A549 (cell line): Measurements from ENCODE around the gene MAGED2. TPM values are rescaled to one million over a fixed set of nuclear protein-coding genes. Genes with fewer than 3 reads are reported as not detected.
"Not testable (repeated sequence)": the region's sequence is repeated elsewhere in the genome, so short reads cannot be mapped to it uniquely, and the experiment has no call there.

ENCODE experiments used
- ATAC-seq, 2 experiments: fragments of 200-7000 bp in 1 of 2; fragments of >200 bp in 1 of 2; cut with Nextera tagmentation in 1 of 2; cut with Tn5 transposase in 1 of 2; 3 replicates each; pipeline versions ENCODE4 v1.8.0 to v1.9.1; 2018 to 2020; ENCODE audit warnings: mild to moderate bottlenecking in 1 of 2, moderate library complexity in 1 of 2
- CTCF ChIA-PET: fragments of 300-600 bp; sonication (Branson Sonifier 250); formaldehyde crosslinking; extraction: SDS; loops from one replicate; lab custom pipeline; 2021; ENCODE audit warnings: antibody characterized with exemption, inconsistent platforms; lab: Yijun Ruan, JAX
- POLR2A ChIA-PET: fragments of 350-600 bp; formaldehyde crosslinking; extraction: SDS; loops from one replicate; lab custom pipeline; 2021; ENCODE audit warnings: antibody characterized with exemption, inconsistent platforms; lab: Yijun Ruan, JAX
- DNase-seq, 2 experiments: peaks; one replicate each; pipeline versions ENCODE4 v3.0.0 to v3.0.0-alpha.2; 2011 to 2016; ENCODE audit warnings: low read depth in 1 of 2, low spot score in 1 of 2
- FAIRE-seq: peaks from 2 replicates; lab custom pipeline; 2011; peaks lifted over from hg19 to GRCh38; lab: Jason Lieb, UNC
- H3K27ac ChIP-seq, 2 experiments: fragments of >200 bp; sonication (Bioruptor Twin); formaldehyde crosslinking; 3 replicates each; pipeline ENCODE4 v1.5.1; 2016 to 2017
- H3K4me1 ChIP-seq: fragments of >200 bp; sonication (Bioruptor Twin); formaldehyde crosslinking; 3 replicates; pipeline ENCODE4 v1.6.1; 2016
- H3K4me2 ChIP-seq: fragments of >200 bp; sonication (Bioruptor Twin); formaldehyde crosslinking; 3 replicates; pipeline ENCODE4 v1.6.1; 2016
- H3K4me3 ChIP-seq: fragments of >200 bp; sonication (Bioruptor Twin); formaldehyde crosslinking; 3 replicates; pipeline ENCODE4 v1.5.1; 2016
- H3K9me3 ChIP-seq: fragments of >200 bp; sonication (Bioruptor Twin); formaldehyde crosslinking; 3 replicates; pipeline ENCODE4 v1.6.1; 2016
- CBX8 ChIP-seq: fragments of 200-600 bp; sonication (generic); IDR thresholded peaks from 2 replicates; pipeline ENCODE4 v1.6.1; 2016
- E2F6 ChIP-seq: IDR thresholded peaks from 2 replicates; pipeline ENCODE4 v1.6.1; 2012; ENCODE audit warnings: low read depth, borderline replicate concordance
- ELK1 ChIP-seq: fragments of 150-350 bp; IDR thresholded peaks from 2 replicates; pipeline ENCODE4 v1.6.1; 2014; ENCODE audit warnings: low read depth, mild to moderate bottlenecking, low read length
- ESRRA ChIP-seq: fragments of 150-350 bp; IDR thresholded peaks from 2 replicates; pipeline ENCODE4 v1.6.1; 2014; ENCODE audit warnings: mild to moderate bottlenecking, low read length, borderline replicate concordance
- FOSB ChIP-seq: fragments of 250-450 bp; sonication (Bioruptor Pico); IDR thresholded peaks from 2 replicates; pipeline ENCODE4 v1.5.0; 2020; ENCODE audit warnings: mild to moderate bottlenecking, moderate library complexity
- MYC ChIP-seq: IDR thresholded peaks from 2 replicates; pipeline ENCODE4 v1.6.1; 2012; ENCODE audit warnings: mild to moderate bottlenecking, inconsistent platforms, low read length, improper control_type of control experiment, borderline replicate concordance
- NPAS2 ChIP-seq: fragments of 250-450 bp; sonication (Bioruptor Pico); IDR thresholded peaks from 2 replicates; pipeline ENCODE4 v1.8.0; 2022; ENCODE audit warnings: mild to moderate bottlenecking, moderate library complexity, borderline replicate concordance
- RAD21 ChIP-seq, 2 experiments: fragments of >200 bp in 1 of 2; sonication (Bioruptor Twin) in 1 of 2; formaldehyde crosslinking in 1 of 2; IDR thresholded peaks in 1 of 2; conservative IDR thresholded peaks in 1 of 2; 2 replicates in 1 of 2; 3 replicates in 1 of 2; pipeline ENCODE4 v1.6.1; 2012 to 2018; ENCODE audit warnings: inconsistent platforms in 1 of 2
- RCOR1 ChIP-seq: fragments of 150-350 bp; IDR thresholded peaks from 2 replicates; pipeline ENCODE4 v1.6.1; 2014; ENCODE audit warnings: antibody characterized with exemption, low read length, low read depth
- RNF2 ChIP-seq: fragments of 200-600 bp; sonication (generic); IDR thresholded peaks from 2 replicates; pipeline ENCODE4 v1.6.1; 2016; ENCODE audit warnings: low read depth, mild to moderate bottlenecking, antibody characterized with exemption, moderate library complexity, borderline replicate concordance
- SREBF2 ChIP-seq: fragments of 450-650 bp; IDR thresholded peaks from 2 replicates; pipeline ENCODE4 v1.6.1; 2014; ENCODE audit warnings: mild to moderate bottlenecking, moderate library complexity
- USF2 ChIP-seq: fragments of 450-650 bp; IDR thresholded peaks from 2 replicates; pipeline ENCODE4 v1.6.1; 2014; ENCODE audit warnings: antibody characterized with exemption
- ZC3H11A ChIP-seq: fragments of 450-650 bp; IDR thresholded peaks from 2 replicates; pipeline ENCODE4 v1.6.1; 2014; ENCODE audit warnings: antibody characterized with exemption, mild to moderate bottlenecking
- ZFP36 ChIP-seq: fragments of 450-650 bp; IDR thresholded peaks from 2 replicates; pipeline ENCODE4 v1.6.1; 2014; ENCODE audit warnings: borderline replicate concordance; ENCODE audit not compliant: partially characterized antibody
- ZSCAN20 ChIP-seq: fragments of 250-450 bp; sonication (Bioruptor Pico); IDR thresholded peaks from 2 replicates; pipeline ENCODE4 v1.8.0; 2022; ENCODE audit warnings: mild to moderate bottlenecking, moderate library complexity
- WGBS: methylation state at CpG from one replicate; pipeline ENCODE4 v1.1.6; 2017; ENCODE audit errors: missing lambda C conversion rate; 5-methylcytosine and 5-hydroxymethylcytosine counted together
- polyA plus RNA-seq, 4 experiments: library from polyadenylated mRNA; depleted of rRNA in 3 of 4; stranded (reverse); fragments of >200 nt; fragmentation: RNase III in 1 of 4; extraction: RNeasy Plus Mini Kit Qiagen cat#74134 plus additional on column Dnase treatment in 1 of 4; gene quantifications; 2 replicates in 3 of 4; 3 replicates in 1 of 4; pipeline ENCODE4 v1.2.3, GENCODE V29; 2011 to 2017
- small RNA-seq, 6 experiments: library from RNA; depleted of rRNA; stranded (forward); fragments of <200 nt; gene quantifications; one replicate each; pipeline ENCODE3, GENCODE V24; 2012

Gene MAGED2
- polyA plus RNA-seq, 2 of the 4 experiments (the other 2 are of a cell fraction): 79.9 to 109 TPM

- CTCF ChIA-PET: no interaction called here
- FAIRE-seq (peak; percentile 99), ATAC-seq (no peak), DNase-seq (no peak)
- Histone ChIP-seq H3K27ac (no peak overlapping the region), H3K4me2 (no peak overlapping the region), H3K4me3 (no peak overlapping the region), H3K9me3 (no peaks in the 10 kb centered on the region), H3K4me1 (no peaks in the 10 kb centered on the region)
- POLR2A ChIA-PET: no interaction called here
- WGBS: 16% methylated on average over 2 of the region's 2 CpGs
- TF ChIP-seq SREBF2 (no peak), USF2 (no peak), NPAS2 (no peak), ZSCAN20 (no peak), RNF2 (no peak), ESRRA (no peak)
Observed at GRCh38 chrX:54843050-54843449, 35.5 kb downstream of the MAGED2 start.

- POLR2A ChIA-PET, H3K9me3 ChIP-seq, DNase-seq, H3K4me1 ChIP-seq, CTCF ChIA-PET, FAIRE-seq, H3K4me2 ChIP-seq, H3K4me3 ChIP-seq, H3K27ac ChIP-seq, ATAC-seq: not testable (repeated sequence)
- WGBS: 0% methylated on average over 2 of the region's 2 CpGs
Observed at GRCh38 chrX:54847700-54848099, 40.2 kb downstream of the MAGED2 start.

- FAIRE-seq: no peak
- Histone ChIP-seq H3K27ac (no peak overlapping the region), H3K9me3 (no peaks in the 10 kb centered on the region), H3K4me2 (no peak overlapping the region), H3K4me3 (no peak overlapping the region), H3K4me1 (no peaks in the 10 kb centered on the region)
- WGBS: 0% methylated on average over 2 of the region's 2 CpGs
- CTCF ChIA-PET: no interaction called here
- no peak for ATAC-seq
- TF ChIP-seq CBX8 (no peak), FOSB (CRISPR knock-in tag) (no peak), RAD21 (conservative IDR thresholded peaks at IDR 0.05 in 1 of 2, IDR thresholded peaks at IDR 0.05 in 1 of 2) (no peak), ELK1 (no peak), RCOR1 (no peak), MYC (no peak), ZC3H11A (no peak), ZFP36 (no peak), E2F6 (no peak)
- DNase-seq: no peak
- POLR2A ChIA-PET: no interaction called here
Observed at GRCh38 chrX:54865208-54865607, 57.7 kb downstream of the MAGED2 start.

Small RNA genes within 50 kb of the gene (small RNA-seq; reads per million reads assigned to genes)
- 0 reads per million in 6 experiments for gene AL049732.1
- gene SNORA11: 0 to 42.6 (median 1.1) reads per million in 6 experiments

Other genes with a start within 250 kb of the MAGED2 start
- 0.04 and 0.11 TPM in 2 replicates for gene ITIH6, start 9.5 kb upstream of the MAGED2 start, polyA plus RNA-seq (2011; rRNA removed)
- gene ITIH6, start 9.5 kb upstream of the MAGED2 start, polyA plus RNA-seq (2017; fragmentation: RNase III; extraction: RNeasy Plus Mini Kit Qiagen cat#74134 plus additional on column Dnase treatment): not detected in 3 replicates
- 1.4 and 1.7 TPM in 2 replicates for gene TRO, start 113.1 kb downstream of the MAGED2 start, polyA plus RNA-seq (2011; rRNA removed)
- 1.1 to 1.4 TPM (median 1.3 TPM) in 3 replicates for gene TRO, start 113.1 kb downstream of the MAGED2 start, polyA plus RNA-seq (2017; fragmentation: RNase III; extraction: RNeasy Plus Mini Kit Qiagen cat#74134 plus additional on column Dnase treatment)
- 0.28 and 0.29 TPM in 2 replicates for gene PFKFB1, start 186.4 kb downstream of the MAGED2 start, polyA plus RNA-seq (2011; rRNA removed)
- gene PFKFB1, start 186.4 kb downstream of the MAGED2 start, polyA plus RNA-seq (2017; fragmentation: RNase III; extraction: RNeasy Plus Mini Kit Qiagen cat#74134 plus additional on column Dnase treatment): 0.04 to 0.13 TPM (median 0.11 TPM) in 3 replicates
- 37.3 and 37.8 TPM in 2 replicates for gene APEX2, start 192.6 kb downstream of the MAGED2 start, polyA plus RNA-seq (2011; rRNA removed)
- gene APEX2, start 192.6 kb downstream of the MAGED2 start, polyA plus RNA-seq (2017; fragmentation: RNase III; extraction: RNeasy Plus Mini Kit Qiagen cat#74134 plus additional on column Dnase treatment): 27.8 to 29.1 TPM (median 28.0 TPM) in 3 replicates
- not detected in 2 replicates for gene ALAS2, start 223.2 kb downstream of the MAGED2 start, polyA plus RNA-seq (2011; rRNA removed)
- not detected in 3 replicates for gene ALAS2, start 223.2 kb downstream of the MAGED2 start, polyA plus RNA-seq (2017; fragmentation: RNase III; extraction: RNeasy Plus Mini Kit Qiagen cat#74134 plus additional on column Dnase treatment)